Thyroid gland (tissue), 4 donors: ENCODE data around the gene PARD3B. TPM values are rescaled to one million over a fixed set of nuclear protein-coding genes. Genes with fewer than 3 reads are reported as not detected.

Experiments
- DNase-seq, 2 donors: peaks; one replicate each; pipeline ENCODE4 v3.0.0-alpha.2; 2019
- H3K27ac ChIP-seq, 3 donors: fragments of 200-600 bp; sonication (generic); 1 replicate in 2 of 3; 2 replicates in 1 of 3; pipeline ENCODE4 v1.5.1; 2016 to 2019; ENCODE audit warnings: mild to moderate bottlenecking in 1 of 3, moderate library complexity in 1 of 3
- H3K27me3 ChIP-seq: fragments of 200-600 bp; sonication (generic); one replicate; pipeline ENCODE4 v1.5.1; 2019
- H3K36me3 ChIP-seq, 2 donors: fragments of 200-600 bp; sonication (generic); one replicate each; pipeline ENCODE4 v1.5.1; 2016 to 2019
- H3K4me1 ChIP-seq, 2 donors: fragments of 200-600 bp; sonication (generic); one replicate each; pipeline ENCODE4 v1.5.1; 2017 to 2019
- H3K4me3 ChIP-seq, 3 donors: fragments of 200-600 bp; sonication (generic); replicated peaks in 1 of 3; 1 replicate in 2 of 3; 2 replicates in 1 of 3; pipeline ENCODE4 v1.5.1; 2016; ENCODE audit warnings: mild to moderate bottlenecking in 1 of 3
- H3K9me3 ChIP-seq: fragments of 200-600 bp; sonication (generic); one replicate; pipeline ENCODE4 v1.5.1; 2017
- CTCF ChIP-seq, 6 experiments: fragments of 200-600 bp in 3 of 6; fragments of 450-650 bp in 3 of 6; sonication (generic) in 3 of 6; IDR thresholded peaks; one replicate each; pipeline ENCODE4 v1.5.1; 2016 to 2019; ENCODE audit warnings: antibody characterized with exemption in 6 of 6, mild to moderate bottlenecking in 2 of 6, inconsistent platforms in 1 of 6, moderate library complexity in 1 of 6
- POLR2A ChIP-seq, 2 donors: fragments of 450-650 bp; IDR thresholded peaks; one replicate each; pipeline ENCODE4 v1.6.1; 2017; ENCODE audit warnings: antibody characterized with exemption in 2 of 2, mild to moderate bottlenecking in 2 of 2, moderate library complexity in 1 of 2
- WGBS, 2 donors: methylation state at CpG; one replicate each; pipeline ENCODE4 v1.1.5; 2017; 5-methylcytosine and 5-hydroxymethylcytosine counted together
- intact Hi-C: fragments of 100-400 bp; cut with DNase I; formaldehyde crosslinking; loops from one replicate; pipeline ENCODE4 v1.15.1; 2023
- total RNA-seq, 4 donors: library from RNA; depleted of rRNA; stranded (reverse); fragments of >200 nt; gene quantifications; one replicate each; pipeline ENCODE4 v1.2.3, GENCODE V29; 2016

The PARD3B gene
- total RNA-seq, 4 donors from 2014 or later, result 27.0 to 43.4 (median 34.6) TPM

- no peak overlapping the region for H3K4me3 ChIP-seq
- TF ChIP-seq POLR2A (IDR thresholded peaks at IDR 0.05) (no peak), CTCF (IDR thresholded peaks at IDR 0.05) (no peak)
- no peaks in the 10 kb centered on the region for H3K36me3 ChIP-seq
- no peak overlapping the region for H3K27ac ChIP-seq
- no peaks in the 10 kb centered on the region for H3K4me1 ChIP-seq
- 91 to 98% methylated on average over 3 of the region's 3 CpGs for WGBS, 2 donors
- intact Hi-C loops, result no loop called here
- H3K9me3 ChIP-seq, result no peaks in the 10 kb centered on the region
- no peak for DNase-seq
- no peaks in the 10 kb centered on the region for H3K27me3 ChIP-seq
Measured at GRCh38 chr2:205475416-205475768, 930.1 kb downstream of the PARD3B start.

DNA sequence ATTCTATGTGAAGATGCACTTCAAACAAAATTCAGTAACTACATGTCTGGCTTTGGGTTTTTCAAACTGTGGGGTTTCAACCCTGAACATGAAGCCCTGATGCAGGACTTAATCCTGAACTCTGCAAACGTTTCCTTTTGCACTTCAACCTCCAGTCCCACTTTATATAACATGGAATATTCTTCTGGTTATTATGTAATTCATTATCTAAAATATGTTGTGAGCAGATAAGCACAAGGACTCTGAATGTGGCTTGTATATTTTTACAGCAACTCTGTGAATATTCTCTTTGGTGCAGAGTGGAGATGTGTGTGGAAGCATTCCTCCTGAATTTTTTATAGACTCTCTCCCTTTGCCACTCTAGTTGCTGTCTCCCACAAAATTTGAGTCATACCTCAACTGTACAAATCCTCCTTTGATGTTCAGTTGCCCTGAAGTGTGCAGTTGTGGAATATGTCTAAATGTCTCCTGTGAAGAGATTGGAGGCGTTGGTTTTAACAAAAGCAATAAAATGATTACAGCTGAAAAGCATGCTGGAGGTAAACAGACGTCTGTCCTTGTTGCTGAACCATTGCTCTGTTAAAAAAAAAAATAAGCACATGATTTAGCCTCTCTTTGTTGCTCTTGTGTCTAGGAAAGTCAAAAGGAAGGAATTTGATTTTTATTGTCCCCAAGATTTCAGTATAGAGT is 931.9 kb downstream of the PARD3B start:
- no peak overlapping the region for H3K27ac ChIP-seq
- intact Hi-C loops, result no loop called here
- H3K9me3 ChIP-seq, result no peaks in the 10 kb centered on the region
- no peak for DNase-seq
- no peak overlapping the region for H3K4me3 ChIP-seq
- no peaks in the 10 kb centered on the region for H3K27me3 ChIP-seq
- no peaks in the 10 kb centered on the region for H3K36me3 ChIP-seq
- H3K4me1 ChIP-seq, result no peaks in the 10 kb centered on the region
- no peak for TF ChIP-seq CTCF (IDR thresholded peaks at IDR 0.05)
- no peak for TF ChIP-seq POLR2A (IDR thresholded peaks at IDR 0.05)
- WGBS, 2 donors, result 85 to 88% methylated on average over 3 of the region's 3 CpGs

- 90 to 93% methylated on average over 5 of the region's 5 CpGs for WGBS, 2 donors
- no peak for DNase-seq
- H3K27me3 ChIP-seq, result no peaks in the 10 kb centered on the region
- no peak overlapping the region for H3K4me3 ChIP-seq
- H3K36me3 ChIP-seq, result no peaks in the 10 kb centered on the region
- no peak overlapping the region for H3K27ac ChIP-seq
- no peaks in the 10 kb centered on the region for H3K4me1 ChIP-seq
- TF ChIP-seq POLR2A (IDR thresholded peaks at IDR 0.05), result no peak
- no peak for TF ChIP-seq CTCF (IDR thresholded peaks at IDR 0.05)
- intact Hi-C loops, result no loop called here
- H3K9me3 ChIP-seq, result no peaks in the 10 kb centered on the region
Measured at GRCh38 chr2:205481861-205482260, 936.6 kb downstream of the PARD3B start.

- Histone ChIP-seq H3K4me3 (no peak overlapping the region), H3K9me3 (no peaks in the 10 kb centered on the region), H3K4me1 (no peaks in the 10 kb centered on the region), H3K27me3 (no peaks in the 10 kb centered on the region), H3K27ac (no peak overlapping the region), H3K36me3 (no peaks in the 10 kb centered on the region)
- no peak for DNase-seq
- intact Hi-C loops, result no loop called here
- no peak for TF ChIP-seq CTCF (IDR thresholded peaks at IDR 0.05)
- TF ChIP-seq POLR2A (IDR thresholded peaks at IDR 0.05), result no peak
- 81 to 85% methylated on average over 8 of the region's 8 CpGs for WGBS, 2 donors
Measured at GRCh38 chr2:205482399-205483081, 937.3 kb downstream of the PARD3B start.

- intact Hi-C loops, result no loop called here
- Histone ChIP-seq H3K27me3 (no peaks in the 10 kb centered on the region), H3K4me3 (no peak overlapping the region), H3K4me1 (no peaks in the 10 kb centered on the region), H3K36me3 (no peaks in the 10 kb centered on the region), H3K9me3 (no peaks in the 10 kb centered on the region), H3K27ac (no peak overlapping the region)
- DNase-seq, result no peak
- TF ChIP-seq POLR2A (IDR thresholded peaks at IDR 0.05), result no peak
- TF ChIP-seq CTCF (IDR thresholded peaks at IDR 0.05), result no peak
Measured at GRCh38 chr2:205483095-205483494, 937.8 kb downstream of the PARD3B start.
